ENCODE results near the gene C17orf114.
A peak's percentile ranks its signal among the peaks of the same experiment; 100 is the strongest.

C17orf114 gene

GRCh38 chr17:4818276-4818675 lies 16.1 kb upstream of the C17orf114 start:
- H3K27ac ChIP-seq (ENCODE audit: low read length), result no peak overlapping the region
- DNase-seq (ENCODE audit: low read depth, low spot score) (no peak), ATAC-seq (peak; percentile 64; the same call in 1 of the 2 replicates)
- H3K9me3 ChIP-seq (ENCODE audit: control insufficient read depth, insufficient read depth, low read depth, low read length), result no peaks in the 10 kb centered on the region
- H3K4me1 ChIP-seq (ENCODE audit: control insufficient read depth, insufficient read depth, low read length), result no peaks in the 10 kb centered on the region
- in situ Hi-C loops (cut with HindIII; ENCODE audit: low pct_unique_long_range_greater_than_20kb, low sequenced_read_pairs) (no loop called here), intact Hi-C loops (cut with micrococcal nuclease; ENCODE audit: unreplicated experiment) (no loop called here)
- no TSS peak for BruUV-seq (replicated peaks)
- TF ChIP-seq TCF7L2 (IDR thresholded peaks at IDR 0.05; ENCODE audit: low read depth, low read length) (no peak), REST (IDR thresholded peaks at IDR 0.05; ENCODE audit: insufficient read depth in 1 of 2, low read depth in 2 of 2, low read length in 1 of 2) (no peak), POLR2AphosphoS5 (IDR thresholded peaks at IDR 0.05; ENCODE audit: low read depth, low read length) (no peak), SIN3A (IDR thresholded peaks at IDR 0.05; ENCODE audit: borderline replicate concordance, insufficient read depth, low read depth, low read length) (no peak), CTCF (IDR thresholded peaks at IDR 0.05) (no peak)
- no peak overlapping the region for H3K4me3 ChIP-seq (ENCODE audit: low read depth in 2 of 2, low read length in 2 of 2)
- no peaks in the 10 kb centered on the region for H3K36me3 ChIP-seq (ENCODE audit: control insufficient read depth, insufficient read depth, low read length)
- no peaks in the 10 kb centered on the region for H3K27me3 ChIP-seq (ENCODE audit: control insufficient read depth, insufficient read depth, low read length)
- ChIA-PET POLR2A (interaction anchor here (0.5 kb wide), 1 partner anchor 120 kb away, joined by 10 read pairs; no protein-coding TSS in a partner anchor), CTCF (interaction anchor here (0.6 kb wide), 1 partner anchor 71 kb away, joined by 9 read pairs; no protein-coding TSS in a partner anchor)

DNA sequence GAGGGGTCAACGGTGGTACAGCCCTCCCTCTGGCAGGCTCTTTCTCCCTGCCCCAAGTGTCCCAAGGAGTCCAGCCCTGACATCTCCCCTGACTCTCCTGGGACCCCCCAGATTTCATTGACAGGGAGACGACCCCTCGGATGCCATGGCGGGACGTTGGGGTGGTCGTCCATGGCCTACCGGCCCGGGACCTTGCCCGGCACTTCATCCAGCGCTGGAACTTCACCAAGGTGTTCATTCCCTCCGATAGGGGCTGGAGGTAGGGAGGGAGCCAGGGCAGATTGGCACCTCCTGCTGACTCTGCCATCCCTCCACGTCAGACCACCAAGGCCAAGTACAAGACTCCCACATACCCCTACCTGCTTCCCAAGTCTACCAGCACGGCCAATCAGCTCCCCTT lies 14.7 kb upstream of the C17orf114 start:
- in situ Hi-C loops (cut with HindIII; ENCODE audit: low pct_unique_long_range_greater_than_20kb, low sequenced_read_pairs) (no loop called here), intact Hi-C loops (cut with micrococcal nuclease; ENCODE audit: unreplicated experiment) (no loop called here)
- H3K27me3 ChIP-seq (ENCODE audit: control insufficient read depth, insufficient read depth, low read length), result no peaks in the 10 kb centered on the region
- no peak for TF ChIP-seq REST (IDR thresholded peaks at IDR 0.05; ENCODE audit: insufficient read depth in 1 of 2, low read depth in 2 of 2, low read length in 1 of 2)
- TF ChIP-seq POLR2AphosphoS5 (IDR thresholded peaks at IDR 0.05; ENCODE audit: low read depth, low read length), result no peak
- no peak for TF ChIP-seq SIN3A (IDR thresholded peaks at IDR 0.05; ENCODE audit: borderline replicate concordance, insufficient read depth, low read depth, low read length)
- TF ChIP-seq CTCF (IDR thresholded peaks at IDR 0.05), result no peak
- TF ChIP-seq TCF7L2 (IDR thresholded peaks at IDR 0.05; ENCODE audit: low read depth, low read length), result no peak
- no peak for DNase-seq (ENCODE audit: low read depth, low spot score)
- no peak overlapping the region for H3K4me3 ChIP-seq (ENCODE audit: low read depth in 2 of 2, low read length in 2 of 2)
- no peaks in the 10 kb centered on the region for H3K4me1 ChIP-seq (ENCODE audit: control insufficient read depth, insufficient read depth, low read length)
- ChIA-PET POLR2A (interaction anchor here (0.7 kb wide), 1 partner anchor 27 kb away, joined by 4 read pairs; no protein-coding TSS in a partner anchor), CTCF (interaction anchor here (0.6 kb wide), 1 partner anchor 41 kb away, joined by 9 read pairs; no protein-coding TSS in a partner anchor)
- no peak for ATAC-seq
- no peak overlapping the region for H3K27ac ChIP-seq (ENCODE audit: low read length)
- no peaks in the 10 kb centered on the region for H3K9me3 ChIP-seq (ENCODE audit: control insufficient read depth, insufficient read depth, low read depth, low read length)
- H3K36me3 ChIP-seq (ENCODE audit: control insufficient read depth, insufficient read depth, low read length), result no peaks in the 10 kb centered on the region
- no TSS peak for BruUV-seq (replicated peaks)

All from Panc1 (cell line).